GM23248 (cell line): ENCODE data around the gene AMH. TPM values are rescaled to one million over a fixed set of nuclear protein-coding genes. Genes with fewer than 3 reads are reported as not detected.

Experiments used
- DNase-seq: peaks from one replicate; pipeline ENCODE4 v3.0.0-alpha.2; 2015
- H2AFZ ChIP-seq: fragments of 200-600 bp; sonication (generic); 2 replicates; pipeline ENCODE4 v1.6.1; 2016; ENCODE audit warnings: antibody characterized with exemption
- H3F3A ChIP-seq: fragments of 200-600 bp; sonication (generic); 2 replicates; pipeline ENCODE4 v1.6.1; 2016; ENCODE audit warnings: mild to moderate bottlenecking, antibody characterized with exemption, mixed run types; ENCODE audit not compliant: insufficient read depth
- H3K27ac ChIP-seq: fragments of 200-600 bp; sonication (generic); 2 replicates; pipeline ENCODE4 v1.5.1; 2016; ENCODE audit warnings: mild to moderate bottlenecking
- H3K27me3 ChIP-seq: fragments of 200-600 bp; sonication (generic); replicated peaks from 2 replicates; pipeline ENCODE4 v1.6.1; 2016; ENCODE audit warnings: mild to moderate bottlenecking; ENCODE audit not compliant: insufficient read depth
- H3K36me3 ChIP-seq: fragments of 200-600 bp; sonication (generic); 2 replicates; pipeline ENCODE4 v1.6.1; 2016; ENCODE audit warnings: low read depth, mild to moderate bottlenecking
- H3K4me1 ChIP-seq: fragments of 200-600 bp; sonication (generic); 2 replicates; pipeline ENCODE4 v1.6.1; 2016; ENCODE audit warnings: mild to moderate bottlenecking; ENCODE audit not compliant: insufficient read depth
- H3K4me2 ChIP-seq: fragments of 200-600 bp; sonication (generic); one replicate; pipeline ENCODE4 v1.6.1; 2016; ENCODE audit warnings: mild to moderate bottlenecking; ENCODE audit not compliant: unreplicated experiment
- H3K4me3 ChIP-seq: fragments of 200-600 bp; sonication (generic); 2 replicates; pipeline ENCODE4 v1.5.1; 2016; ENCODE audit warnings: mild to moderate bottlenecking
- H3K79me2 ChIP-seq: fragments of 200-600 bp; sonication (generic); 2 replicates; pipeline ENCODE4 v1.6.1; 2016; ENCODE audit warnings: mild to moderate bottlenecking; ENCODE audit not compliant: insufficient read depth
- H3K9ac ChIP-seq: fragments of 200-600 bp; sonication (generic); 2 replicates; pipeline ENCODE4 v1.6.1; 2016; ENCODE audit warnings: mild to moderate bottlenecking
- H3K9me2 ChIP-seq: fragments of 200-600 bp; sonication (generic); 2 replicates; pipeline ENCODE4 v1.6.1; 2016; ENCODE audit warnings: mixed run types, mild to moderate bottlenecking, moderate library complexity; ENCODE audit not compliant: insufficient read depth
- H3K9me3 ChIP-seq: fragments of 200-600 bp; sonication (generic); one replicate; pipeline ENCODE4 v1.6.1; 2017; ENCODE audit warnings: low read depth
- H4K20me1 ChIP-seq: fragments of 200-600 bp; sonication (generic); 2 replicates; pipeline ENCODE4 v1.6.0; 2016; ENCODE audit not compliant: insufficient read depth
- EZH2 ChIP-seq: fragments of 200-600 bp; sonication (generic); IDR thresholded peaks from 2 replicates; pipeline ENCODE4 v1.6.1; 2018; ENCODE audit warnings: antibody characterized with exemption, mild to moderate bottlenecking; ENCODE audit not compliant: insufficient read depth, poor library complexity, severe bottlenecking
- EZH2phosphoT487 ChIP-seq: fragments of 200-600 bp; sonication (generic); IDR thresholded peaks from 2 replicates; pipeline ENCODE4 v1.6.1; 2018; ENCODE audit warnings: antibody characterized with exemption, moderate library complexity, mild to moderate bottlenecking, low read depth; ENCODE audit not compliant: insufficient read depth
- whole genome bisulfite sequencing, 2 experiments: methylation state at CpG; one replicate each; pipeline ENCODE4 v1.1.6; 2015 to 2017; ENCODE audit warnings: low lambda C conversion rate in 2 of 2, low coverage in 1 of 2; ENCODE audit errors: missing lambda C conversion rate in 2 of 2; 5-methylcytosine and 5-hydroxymethylcytosine counted together
- in situ Hi-C: fragments of 300-500 bp; cut with MboI; formaldehyde crosslinking; loops from 2 replicates; pipeline ENCODE4 v1.15.0; 2020
- polyA plus RNA-seq: library from polyadenylated mRNA; unstranded; fragments of >200 nt; fragmentation: Nextera tagmentation; extraction: Ambion mirVana; gene quantifications from 2 replicates; pipeline ENCODE4 v1.2.1, GENCODE V29; 2016
- total RNA-seq: library from RNA; depleted of rRNA; stranded (reverse); fragments of >200 nt; shearing (Covaris generic); gene quantifications from 2 replicates; pipeline ENCODE4 v1.2.3, GENCODE V29; 2014

AMH gene
- total and polyA plus RNA-seq, 2 experiments from 2014 or later: not detected

GRCh38 chr19:2236064-2236313, 13.1 kb upstream of the AMH start:
- Histone ChIP-seq H3K9ac (peak overlapping the region; percentile 92), H3F3A (peaks cover 31% of the 10 kb centered on the region; the same call in 1 of the 2 replicates), H3K4me3 (peak overlapping the region; percentile 83), H3K27me3 (no peaks in the 10 kb centered on the region), H2AFZ (peak overlapping the region; percentile 66), H3K9me3 (no peaks in the 10 kb centered on the region), H3K79me2 (peaks cover 89% of the 10 kb centered on the region), H3K9me2 (no peaks in the 10 kb centered on the region), H3K4me2 (peak overlapping the region; percentile 97), H3K4me1 (peaks cover 26% of the 10 kb centered on the region), H4K20me1 (peaks cover 8% of the 10 kb centered on the region; the same call in 1 of the 2 replicates), H3K27ac (peak overlapping the region; percentile 92), H3K36me3 (no peaks in the 10 kb centered on the region)
- 1 to 4% methylated on average over 20 to 26 of the region's 28 CpGs for WGBS, 2 experiments
- DNase-seq: no peak
- TF ChIP-seq EZH2 (no peak), EZH2phosphoT487 (no peak)
- in situ Hi-C loops: no loop called here

- H4K20me1 ChIP-seq: peaks cover 8% of the 10 kb centered on the region; the same call in 1 of the 2 replicates
- no peaks in the 10 kb centered on the region for H3K9me2 ChIP-seq
- peaks cover 29% of the 10 kb centered on the region; the same call in 1 of the 2 replicates for H3F3A ChIP-seq
- H3K4me3 ChIP-seq: peak within 1 kb of the TSS; percentile 83
- H2AFZ ChIP-seq: peak within 1 kb of the TSS; percentile 66
- peak; percentile 99 for DNase-seq
- 1 to 2% methylated on average over 70 to 71 of the region's 80 CpGs for WGBS, 2 experiments
- peak within 1 kb of the TSS; percentile 92 for H3K9ac ChIP-seq
- in situ Hi-C loops: no loop called here
- peaks cover 31% of the 10 kb centered on the region for H3K4me1 ChIP-seq
- peak within 1 kb of the TSS; percentile 97 for H3K4me2 ChIP-seq
- no peak for TF ChIP-seq EZH2phosphoT487
- no peak for TF ChIP-seq EZH2
- H3K27ac ChIP-seq: peak within 1 kb of the TSS; percentile 92
- no peaks in the 10 kb centered on the region for H3K27me3 ChIP-seq
- H3K36me3 ChIP-seq: no peaks in the 10 kb centered on the region
- H3K9me3 ChIP-seq: no peaks in the 10 kb centered on the region
- H3K79me2 ChIP-seq: peaks cover 92% of the 10 kb centered on the region
Observed at GRCh38 chr19:2236314-2237050, 12.6 kb upstream of the AMH start, which contains the start of the genes PLEKHJ1 and SF3A2. Gene PLEKHJ1 (minus strand): TSS chr19:2236329. CDS start chr19:2236248, 81 bp downstream. Gene SF3A2 (plus strand): TSS chr19:2236824. CDS start chr19:2243419, 6,595 bp downstream.

DNA sequence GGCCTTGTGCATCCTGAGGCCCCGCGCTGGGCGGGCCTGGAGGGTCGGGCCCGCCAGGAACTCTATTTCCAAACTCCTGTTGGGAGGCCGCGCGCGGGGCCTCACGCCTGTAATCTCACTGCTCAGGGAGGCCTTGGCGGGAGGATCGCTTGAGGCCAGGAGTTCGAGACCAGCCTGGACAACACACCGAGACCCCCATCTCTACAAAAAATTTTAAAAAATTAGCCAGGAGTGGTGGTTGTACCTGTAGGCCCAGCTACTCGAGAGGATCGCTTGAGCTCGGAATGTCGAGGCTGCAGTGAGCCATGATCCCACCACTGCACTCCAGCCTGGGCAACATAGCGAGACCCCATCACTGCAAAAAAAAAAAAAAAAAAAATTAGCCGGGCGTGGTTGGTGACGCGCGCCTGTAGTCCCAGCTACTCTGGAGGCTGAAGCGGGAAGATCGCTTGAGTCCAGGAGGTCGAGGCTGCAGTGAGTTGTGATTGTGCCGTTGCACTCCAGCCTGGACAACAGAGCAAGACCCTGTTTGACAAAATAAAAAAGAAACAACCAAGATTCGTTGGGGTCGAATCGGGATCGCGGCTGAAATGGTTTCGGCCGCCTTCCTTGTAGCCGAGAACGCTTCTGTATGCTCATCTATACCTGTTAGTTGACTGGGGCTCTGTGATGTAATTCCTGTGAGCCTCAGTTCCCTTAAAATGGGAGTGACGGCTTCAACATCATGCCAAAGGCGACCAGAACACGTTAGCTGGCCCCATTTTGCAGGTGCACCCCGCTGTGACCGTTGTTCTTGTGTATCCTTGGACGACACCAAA, 11.9 kb upstream of the AMH start:
- Histone ChIP-seq H3K36me3 (no peaks in the 10 kb centered on the region), H4K20me1 (peaks cover 9% of the 10 kb centered on the region; the same call in 1 of the 2 replicates)

GRCh38 chr19:2237869-2238153, 11.3 kb upstream of the AMH start:
- H3K36me3 ChIP-seq: no peaks in the 10 kb centered on the region
- peak overlapping the region; percentile 83 for H3K4me3 ChIP-seq
- 66 to 69% methylated on average over 6 of the region's 6 CpGs for WGBS, 2 experiments
- in situ Hi-C loops: no loop called here
- no peaks in the 10 kb centered on the region for H3K9me3 ChIP-seq
- H3K27ac ChIP-seq: peak overlapping the region; percentile 92; the same call in 1 of the 2 replicates
- no peaks in the 10 kb centered on the region for H3K9me2 ChIP-seq
- peak overlapping the region; percentile 92 for H3K9ac ChIP-seq
- DNase-seq: no peak
- peaks cover 92% of the 10 kb centered on the region for H3K79me2 ChIP-seq
- peaks cover 19% of the 10 kb centered on the region for H3F3A ChIP-seq
- H3K27me3 ChIP-seq: no peaks in the 10 kb centered on the region
- TF ChIP-seq EZH2phosphoT487 (no peak), EZH2 (no peak)
- H3K4me2 ChIP-seq: peak overlapping the region; percentile 75
- H3K4me1 ChIP-seq: peaks cover 31% of the 10 kb centered on the region
- H4K20me1 ChIP-seq: peaks cover 10% of the 10 kb centered on the region; the same call in 1 of the 2 replicates
- no peak overlapping the region for H2AFZ ChIP-seq

More for the DNA sequence above, 11.9 kb upstream of the AMH start:
- peaks cover 31% of the 10 kb centered on the region for H3K4me1 ChIP-seq
- peaks cover 92% of the 10 kb centered on the region for H3K79me2 ChIP-seq
- H3K4me2 ChIP-seq: peak overlapping the region; percentile 75
- peak overlapping the region; percentile 66; the same call in 1 of the 2 replicates for H2AFZ ChIP-seq
- H3K9ac ChIP-seq: peak overlapping the region; percentile 92
- TF ChIP-seq EZH2: no peak
- TF ChIP-seq EZH2phosphoT487: no peak
- no peaks in the 10 kb centered on the region for H3K9me3 ChIP-seq
- peaks cover 24% of the 10 kb centered on the region for H3F3A ChIP-seq
- H3K9me2 ChIP-seq: no peaks in the 10 kb centered on the region
- peak overlapping the region; percentile 83 for H3K4me3 ChIP-seq
- 21% methylated on average over 38 to 39 of the region's 43 CpGs for WGBS, 2 experiments
- DNase-seq: peak; percentile 53
- H3K27ac ChIP-seq: peak overlapping the region; percentile 92
- no peaks in the 10 kb centered on the region for H3K27me3 ChIP-seq
- in situ Hi-C loops: no loop called here
